T-helper 2 cell treated with Interferon-gamma antibody and Interleukin-4, amounts not matched to agents 5 μg/mL and 100 μg/mL, for 36 hours (primary cell): ENCODE measurements around the gene MAPK9.

Source experiments
- DNase-seq: peaks from one replicate; pipeline ENCODE4 v3.0.0; 2021; ENCODE audit warnings: low spot score
- H3K27ac Mint-ChIP-seq: one replicate; pipeline ENCODE4 v1.8.0; 2021; ENCODE audit warnings: mild to moderate bottlenecking, mixed read lengths
- H3K27me3 Mint-ChIP-seq: one replicate; pipeline ENCODE4 v1.8.0; 2021; ENCODE audit warnings: low read depth, mixed read lengths
- H3K36me3 Mint-ChIP-seq: one replicate; pipeline ENCODE4 v1.8.0; 2021; ENCODE audit warnings: low read depth, mixed read lengths
- H3K4me1 Mint-ChIP-seq: one replicate; pipeline ENCODE4 v1.8.0; 2021; ENCODE audit warnings: low read depth, mixed read lengths
- H3K4me3 Mint-ChIP-seq: one replicate; pipeline ENCODE4 v1.8.0; 2022; ENCODE audit warnings: mild to moderate bottlenecking, moderate library complexity, mixed read lengths
- H3K9me3 Mint-ChIP-seq: one replicate; pipeline ENCODE4 v1.8.0; 2021; ENCODE audit warnings: mixed read lengths

The MAPK9 gene

GRCh38 chr5:180206993-180207392 is 84.9 kb downstream of the MAPK9 start:
- Mint-ChIP-seq H3K4me3 (peak overlapping the region; percentile 32), H3K36me3 (no peaks in the 10 kb centered on the region), H3K9me3 (no peaks in the 10 kb centered on the region), H3K4me1 (peaks cover 4% of the 10 kb centered on the region), H3K27ac (no peak overlapping the region), H3K27me3 (peaks cover 29% of the 10 kb centered on the region)
- no peak for DNase-seq

- Mint-ChIP-seq H3K36me3 (no peaks in the 10 kb centered on the region), H3K27me3 (peaks cover 29% of the 10 kb centered on the region), H3K9me3 (no peaks in the 10 kb centered on the region), H3K4me1 (peaks cover 4% of the 10 kb centered on the region), H3K27ac (no peak overlapping the region), H3K4me3 (no peak overlapping the region)
- no peak for DNase-seq
These were observed 86.0 kb downstream of the MAPK9 start for GRCh38 chr5:180205916-180206315.

GRCh38 chr5:180204276-180204819 is 87.5 kb downstream of the MAPK9 start:
- Mint-ChIP-seq H3K4me3 (no peak overlapping the region), H3K4me1 (peaks cover 4% of the 10 kb centered on the region), H3K9me3 (no peaks in the 10 kb centered on the region), H3K36me3 (no peaks in the 10 kb centered on the region), H3K27ac (no peak overlapping the region), H3K27me3 (peaks cover 24% of the 10 kb centered on the region)
- DNase-seq = no peak

- Mint-ChIP-seq H3K27ac (no peak overlapping the region), H3K4me3 (no peak overlapping the region)
These were observed 88.8 kb downstream of the MAPK9 start for GRCh38 chr5:180202939-180203573.

GRCh38 chr5:180201051-180201987 is 90.6 kb downstream of the MAPK9 start:
- Mint-ChIP-seq H3K9me3 (no peaks in the 10 kb centered on the region), H3K4me3 (no peak overlapping the region), H3K36me3 (no peaks in the 10 kb centered on the region), H3K27ac (no peak overlapping the region), H3K27me3 (peaks cover 4% of the 10 kb centered on the region), H3K4me1 (no peaks in the 10 kb centered on the region)
- DNase-seq = no peak

More at GRCh38 chr5:180202939-180203573, 88.8 kb downstream of the MAPK9 start:
- no peak for DNase-seq
- no peaks in the 10 kb centered on the region for H3K9me3 Mint-ChIP-seq
- H3K4me1 Mint-ChIP-seq = no peaks in the 10 kb centered on the region
- peaks cover 19% of the 10 kb centered on the region for H3K27me3 Mint-ChIP-seq
- no peaks in the 10 kb centered on the region for H3K36me3 Mint-ChIP-seq

- no peak overlapping the region for H3K4me3 Mint-ChIP-seq
- no peaks in the 10 kb centered on the region for H3K27me3 Mint-ChIP-seq
- H3K27ac Mint-ChIP-seq = no peak overlapping the region
- H3K4me1 Mint-ChIP-seq = no peaks in the 10 kb centered on the region
- no peak for DNase-seq
- H3K9me3 Mint-ChIP-seq = no peaks in the 10 kb centered on the region
- no peaks in the 10 kb centered on the region for H3K36me3 Mint-ChIP-seq
These were observed 92.5 kb downstream of the MAPK9 start for GRCh38 chr5:180199390-180199789.

- no peak overlapping the region for H3K27ac Mint-ChIP-seq
- no peaks in the 10 kb centered on the region for H3K27me3 Mint-ChIP-seq
- no peaks in the 10 kb centered on the region for H3K9me3 Mint-ChIP-seq
- H3K36me3 Mint-ChIP-seq = no peaks in the 10 kb centered on the region
- no peak overlapping the region for H3K4me3 Mint-ChIP-seq
- no peak for DNase-seq
- no peaks in the 10 kb centered on the region for H3K4me1 Mint-ChIP-seq
These were observed 93.7 kb downstream of the MAPK9 start for GRCh38 chr5:180198208-180198607.

GRCh38 chr5:180197016-180197702 is 94.7 kb downstream of the MAPK9 start:
- Mint-ChIP-seq H3K27me3 (no peaks in the 10 kb centered on the region), H3K4me3 (no peak overlapping the region), H3K27ac (no peak overlapping the region), H3K4me1 (no peaks in the 10 kb centered on the region), H3K9me3 (no peaks in the 10 kb centered on the region), H3K36me3 (no peaks in the 10 kb centered on the region)
- no peak for DNase-seq

- Mint-ChIP-seq H3K4me3 (no peak overlapping the region), H3K9me3 (no peaks in the 10 kb centered on the region), H3K27me3 (no peaks in the 10 kb centered on the region), H3K4me1 (no peaks in the 10 kb centered on the region), H3K27ac (no peak overlapping the region), H3K36me3 (no peaks in the 10 kb centered on the region)
- no peak for DNase-seq
These were observed 97.2 kb downstream of the MAPK9 start for GRCh38 chr5:180194410-180195345.

DNA sequence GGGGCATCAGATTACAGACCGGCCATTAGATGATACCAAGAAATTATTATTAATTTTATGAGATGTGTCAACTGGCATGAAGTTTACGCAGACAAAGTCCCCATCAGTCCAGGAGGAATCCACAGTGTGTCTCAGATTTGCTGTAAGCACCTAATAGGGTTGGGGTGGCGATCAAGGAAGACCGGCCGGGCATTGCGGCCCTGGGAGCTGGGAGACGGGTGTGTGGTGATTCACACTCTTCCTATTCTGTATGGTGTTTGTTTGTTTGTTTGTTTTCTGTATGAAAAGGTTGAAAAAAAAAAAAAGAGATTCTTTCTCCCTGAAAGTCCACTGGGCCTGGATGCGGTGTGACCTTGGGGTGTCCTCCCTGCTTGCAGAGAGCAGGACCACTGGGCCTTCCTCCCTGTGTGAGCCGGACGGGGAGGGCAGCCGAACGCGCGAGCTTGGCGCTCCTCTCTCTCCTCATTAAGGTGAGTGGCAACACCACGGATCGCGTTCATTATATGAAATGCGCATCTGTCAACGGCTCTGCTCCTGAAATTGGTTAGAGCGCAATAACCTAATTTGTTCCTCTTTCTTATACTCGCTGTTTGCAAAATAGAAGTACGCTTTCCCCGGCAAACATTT is 98.0 kb downstream of the MAPK9 start:
- DNase-seq = no peak
- H3K4me1 Mint-ChIP-seq = no peaks in the 10 kb centered on the region
- H3K9me3 Mint-ChIP-seq = no peaks in the 10 kb centered on the region
- H3K27ac Mint-ChIP-seq = no peak overlapping the region
- no peaks in the 10 kb centered on the region for H3K36me3 Mint-ChIP-seq
- no peaks in the 10 kb centered on the region for H3K27me3 Mint-ChIP-seq
- no peak overlapping the region for H3K4me3 Mint-ChIP-seq

DNA sequence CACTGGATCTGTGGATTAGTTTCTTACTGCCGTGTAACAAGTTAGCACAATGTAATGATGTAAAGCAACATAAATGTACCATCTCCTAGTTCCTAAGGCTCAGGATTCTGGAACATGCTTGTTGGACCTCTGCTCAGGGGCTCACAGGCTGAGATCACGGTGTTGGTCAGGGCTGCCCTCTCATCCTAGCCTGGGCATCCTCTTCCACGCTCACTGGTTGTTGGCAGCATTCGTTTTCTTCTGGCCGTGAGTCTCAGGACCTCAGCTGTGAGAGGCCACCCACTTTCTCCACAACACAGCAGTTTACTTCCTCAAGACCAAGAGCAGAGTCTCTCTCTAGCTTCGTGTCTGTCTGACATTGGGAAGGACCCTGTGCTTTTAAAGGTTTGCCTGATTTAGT is 100.2 kb downstream of the MAPK9 start:
- Mint-ChIP-seq H3K27me3 (no peaks in the 10 kb centered on the region), H3K27ac (no peak overlapping the region), H3K4me3 (no peak overlapping the region), H3K36me3 (no peaks in the 10 kb centered on the region), H3K9me3 (no peaks in the 10 kb centered on the region), H3K4me1 (no peaks in the 10 kb centered on the region)
- no peak for DNase-seq

DNA sequence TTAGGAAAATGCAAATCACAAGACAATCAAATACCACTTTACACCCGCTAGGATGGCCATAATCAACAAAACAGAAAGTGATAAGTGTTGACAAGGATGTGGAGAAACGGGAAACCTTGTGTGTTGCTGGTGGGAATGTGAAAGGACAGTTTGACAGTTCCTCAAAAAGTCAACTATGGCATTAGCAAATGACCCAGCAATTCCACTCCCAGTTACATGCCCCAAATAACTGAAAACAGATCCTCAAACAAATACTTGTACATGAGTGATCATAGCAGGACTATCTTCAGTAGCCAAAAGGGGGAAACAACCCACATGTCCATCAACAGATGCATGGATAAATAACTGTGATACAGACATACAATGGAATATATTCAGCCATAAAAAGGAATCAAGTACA is 104.1 kb downstream of the MAPK9 start:
- no peaks in the 10 kb centered on the region for H3K27me3 Mint-ChIP-seq
- H3K27ac Mint-ChIP-seq = no peak overlapping the region
- no peak overlapping the region for H3K4me3 Mint-ChIP-seq
- no peaks in the 10 kb centered on the region for H3K4me1 Mint-ChIP-seq
- peaks cover 9% of the 10 kb centered on the region for H3K9me3 Mint-ChIP-seq
- no peak for DNase-seq
- no peaks in the 10 kb centered on the region for H3K36me3 Mint-ChIP-seq
